ENCODE data around the gene MYL2. TPM values are rescaled to one million over a fixed set of nuclear protein-coding genes. Genes with fewer than 3 reads are reported as not detected.

MYL2 gene
- total RNA-seq, 1 donor: not detected

DNA sequence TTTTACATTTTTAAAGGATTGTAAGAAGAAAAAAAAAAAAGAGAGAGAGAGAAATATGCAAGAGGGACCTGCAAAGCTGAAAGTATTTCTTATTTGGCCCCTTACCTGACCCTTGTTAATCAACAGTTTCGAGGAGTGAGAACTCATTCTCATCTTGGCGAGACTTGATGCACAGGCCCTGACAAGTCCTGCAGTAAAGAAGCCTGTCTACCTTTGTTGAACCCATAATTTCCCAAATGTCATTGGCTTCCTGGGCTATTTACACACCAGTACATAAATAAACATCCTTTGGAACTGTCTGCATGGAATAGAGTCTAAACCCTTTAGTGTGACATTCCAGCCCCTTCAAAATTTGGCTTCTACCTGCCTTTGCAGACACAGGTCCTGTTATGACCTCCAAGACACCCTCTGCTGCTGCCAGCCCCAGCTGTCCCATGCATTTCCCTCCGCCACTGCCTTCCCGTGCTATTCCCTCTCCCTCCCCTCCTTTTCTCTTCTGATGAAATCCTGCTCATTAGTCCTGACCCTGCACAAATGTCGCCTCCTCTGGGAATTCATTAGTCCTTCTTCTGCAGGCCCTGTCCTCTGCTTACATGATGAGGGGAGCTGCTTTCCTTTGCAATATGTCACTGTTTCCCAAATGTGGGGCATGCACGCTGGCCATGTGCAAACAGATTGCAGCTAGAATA lies 35.1 kb downstream of the MYL2 start:
- no peak for DNase-seq (ENCODE audit: low read depth)
- TF ChIP-seq, protein P1, sequence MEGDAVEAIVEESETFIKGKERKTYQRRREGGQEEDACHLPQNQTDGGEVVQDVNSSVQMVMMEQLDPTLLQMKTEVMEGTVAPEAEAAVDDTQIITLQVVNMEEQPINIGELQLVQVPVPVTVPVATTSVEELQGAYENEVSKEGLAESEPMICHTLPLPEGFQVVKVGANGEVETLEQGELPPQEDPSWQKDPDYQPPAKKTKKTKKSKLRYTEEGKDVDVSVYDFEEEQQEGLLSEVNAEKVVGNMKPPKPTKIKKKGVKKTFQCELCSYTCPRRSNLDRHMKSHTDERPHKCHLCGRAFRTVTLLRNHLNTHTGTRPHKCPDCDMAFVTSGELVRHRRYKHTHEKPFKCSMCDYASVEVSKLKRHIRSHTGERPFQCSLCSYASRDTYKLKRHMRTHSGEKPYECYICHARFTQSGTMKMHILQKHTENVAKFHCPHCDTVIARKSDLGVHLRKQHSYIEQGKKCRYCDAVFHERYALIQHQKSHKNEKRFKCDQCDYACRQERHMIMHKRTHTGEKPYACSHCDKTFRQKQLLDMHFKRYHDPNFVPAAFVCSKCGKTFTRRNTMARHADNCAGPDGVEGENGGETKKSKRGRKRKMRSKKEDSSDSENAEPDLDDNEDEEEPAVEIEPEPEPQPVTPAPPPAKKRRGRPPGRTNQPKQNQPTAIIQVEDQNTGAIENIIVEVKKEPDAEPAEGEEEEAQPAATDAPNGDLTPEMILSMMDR (IDR thresholded peaks at IDR 0.05; ENCODE audit: insufficient read depth, low read depth, low read length): no peak
- H3K4me3 ChIP-seq (ENCODE audit: low read depth, low read length): no peak overlapping the region

DNA sequence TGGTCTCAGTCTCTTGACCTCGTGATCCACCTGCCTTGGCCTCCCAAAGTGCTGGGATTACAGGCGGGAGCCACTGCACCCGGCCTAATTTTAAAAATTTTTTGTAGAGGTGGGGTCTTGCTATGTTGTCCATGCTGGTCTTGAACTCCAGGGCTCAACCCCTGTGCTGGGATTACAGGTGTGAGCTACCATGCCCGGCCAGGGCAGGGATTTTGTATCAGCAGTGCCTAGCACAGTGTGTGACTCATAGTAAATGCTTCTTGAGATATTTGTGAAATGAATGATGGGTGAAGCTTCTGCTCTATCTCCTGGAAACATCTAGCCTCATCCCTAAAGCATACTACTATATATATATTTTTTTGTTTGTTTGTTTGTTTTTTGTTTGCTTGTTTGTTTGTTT lies 37.1 kb downstream of the MYL2 start:
- TF ChIP-seq, protein P1 (IDR thresholded peaks at IDR 0.05; ENCODE audit: insufficient read depth, low read depth, low read length): no peak
- DNase-seq (ENCODE audit: low read depth): no peak
- no peak overlapping the region for H3K4me3 ChIP-seq (ENCODE audit: low read depth, low read length)

DNA sequence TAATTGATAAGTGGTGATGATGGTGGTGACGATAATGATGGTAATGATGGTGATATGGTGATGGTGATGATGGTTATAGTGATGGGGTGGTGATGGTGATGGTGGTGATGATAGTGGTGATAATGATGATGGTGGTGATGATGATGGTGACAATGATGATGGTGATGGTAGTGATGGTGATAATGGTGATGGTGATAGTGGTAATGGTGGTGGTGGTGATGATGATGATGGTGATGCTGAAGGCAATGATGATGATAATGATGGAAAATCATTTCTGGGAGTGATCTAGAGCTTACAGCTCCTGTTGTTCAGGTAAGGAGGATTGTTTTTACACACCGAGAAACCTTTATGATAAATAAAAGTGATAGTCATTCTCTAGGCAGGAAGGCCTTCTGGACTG lies 39.7 kb downstream of the MYL2 start:
- TF ChIP-seq, protein P1 (IDR thresholded peaks at IDR 0.05; ENCODE audit: insufficient read depth, low read depth, low read length): no peak
- no peak for DNase-seq (ENCODE audit: low read depth)
- no peak overlapping the region for H3K4me3 ChIP-seq (ENCODE audit: low read depth, low read length)

DNA sequence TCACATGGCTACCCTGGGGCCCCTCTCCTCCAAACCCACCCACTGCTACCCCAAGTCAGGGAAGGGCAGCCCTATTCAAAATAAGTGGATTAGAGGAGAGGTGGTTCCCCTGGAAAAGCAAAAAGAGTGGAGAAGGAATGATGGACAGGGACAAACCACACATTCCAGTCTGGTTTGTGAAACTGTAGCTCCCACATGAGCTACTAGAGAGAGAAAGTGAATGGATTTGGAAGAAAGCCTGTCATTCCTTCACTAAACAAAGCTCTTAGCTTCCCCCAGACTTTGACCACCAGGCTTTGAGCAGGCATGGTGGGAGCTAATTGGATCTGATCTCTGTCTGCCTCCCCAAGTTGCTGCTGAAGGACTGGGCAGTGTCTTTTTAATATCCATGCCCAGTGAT lies 45.6 kb downstream of the MYL2 start:
- no peak for DNase-seq (ENCODE audit: low read depth)
- TF ChIP-seq, protein P1 (IDR thresholded peaks at IDR 0.05; ENCODE audit: insufficient read depth, low read depth, low read length): no peak
- no peak overlapping the region for H3K4me3 ChIP-seq (ENCODE audit: low read depth, low read length)

DNA sequence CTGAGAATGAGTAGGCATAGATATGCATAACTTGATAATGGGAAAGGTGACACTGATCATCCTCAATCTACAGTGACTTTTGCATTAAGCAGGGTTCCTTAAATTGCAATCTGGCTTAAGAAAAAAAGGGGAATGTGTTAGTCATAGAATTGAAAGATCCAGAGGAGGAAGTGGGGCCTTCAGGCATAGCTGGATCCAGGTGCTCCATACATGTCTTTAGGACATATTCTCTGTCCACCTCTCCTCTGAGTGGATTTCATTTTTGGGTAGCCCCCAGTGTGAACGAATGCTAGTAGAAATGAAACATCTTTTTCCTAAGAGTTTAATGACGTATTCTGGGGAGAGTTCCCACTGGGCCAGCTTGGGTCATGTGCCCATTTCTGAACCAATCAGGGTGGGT lies 46.0 kb downstream of the MYL2 start:
- TF ChIP-seq, protein P1 (IDR thresholded peaks at IDR 0.05; ENCODE audit: insufficient read depth, low read depth, low read length): no peak
- DNase-seq (ENCODE audit: low read depth): no peak
- no peak overlapping the region for H3K4me3 ChIP-seq (ENCODE audit: low read depth, low read length)

DNA sequence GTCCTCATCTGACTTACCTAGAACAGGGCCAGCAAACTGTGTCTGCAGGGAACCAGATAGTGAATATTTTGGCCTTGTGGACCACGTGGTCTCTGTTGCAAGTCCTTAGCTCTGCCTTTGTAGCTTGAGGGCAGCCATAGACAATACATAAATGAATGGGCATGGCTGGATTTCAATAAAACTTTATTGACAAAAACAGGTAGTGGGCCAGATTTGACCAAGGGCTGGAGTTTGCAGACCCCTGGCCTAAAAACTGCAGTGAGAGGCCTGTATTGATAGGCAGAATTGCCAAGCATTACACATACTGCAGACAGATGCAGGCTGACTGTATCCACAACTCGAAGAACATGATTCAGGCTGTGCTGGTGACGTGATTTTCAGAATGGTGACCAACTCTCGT lies 48.3 kb downstream of the MYL2 start:
- TF ChIP-seq, protein P1 (IDR thresholded peaks at IDR 0.05; ENCODE audit: insufficient read depth, low read depth, low read length): no peak
- no peak overlapping the region for H3K4me3 ChIP-seq (ENCODE audit: low read depth, low read length)
- no peak for DNase-seq (ENCODE audit: low read depth)

DNA sequence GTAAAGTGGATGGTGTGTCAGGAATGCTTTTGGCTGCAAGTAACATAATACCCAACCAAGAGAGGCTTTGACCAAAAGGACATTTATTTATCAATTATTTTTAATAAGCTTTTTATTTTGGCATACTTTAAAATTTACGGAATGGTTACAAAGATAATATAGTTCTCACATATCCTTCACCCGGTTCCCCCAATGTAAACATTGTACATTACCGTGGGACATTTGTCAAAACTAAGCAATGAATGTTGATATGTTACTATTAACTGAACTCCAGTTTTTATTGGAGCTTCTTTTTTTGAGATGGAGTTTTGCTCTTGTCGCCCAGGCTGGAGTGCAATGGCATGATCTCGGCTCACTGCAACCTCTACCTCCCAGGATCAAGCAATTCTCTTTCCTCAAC lies 50.6 kb downstream of the MYL2 start:
- no peak for DNase-seq (ENCODE audit: low read depth)
- no peak overlapping the region for H3K4me3 ChIP-seq (ENCODE audit: low read depth, low read length)
- TF ChIP-seq, protein P1 (IDR thresholded peaks at IDR 0.05; ENCODE audit: insufficient read depth, low read depth, low read length): no peak
